ENCODE data around the gene RASL11A.

DNA sequence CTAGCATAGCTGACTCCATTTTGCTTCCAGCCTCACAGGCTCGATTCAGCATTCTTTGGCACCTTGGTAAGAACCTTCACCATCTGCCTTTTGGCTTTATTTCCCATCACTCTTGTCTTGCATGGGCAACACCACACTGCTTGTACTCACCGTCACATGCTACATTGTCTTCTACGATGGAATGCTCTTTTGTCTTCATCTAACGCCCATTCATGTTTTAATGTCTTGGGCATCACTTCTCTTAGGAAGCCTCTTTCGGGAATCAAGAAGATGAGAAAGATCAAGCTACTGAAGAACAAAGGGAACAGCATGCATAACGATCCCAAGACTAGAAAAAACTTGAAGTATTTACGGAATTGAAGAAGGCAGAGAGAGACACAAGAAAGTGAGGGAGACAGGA lies 25.0 kb upstream of the RASL11A start:
- TF ChIP-seq, protein P1, sequence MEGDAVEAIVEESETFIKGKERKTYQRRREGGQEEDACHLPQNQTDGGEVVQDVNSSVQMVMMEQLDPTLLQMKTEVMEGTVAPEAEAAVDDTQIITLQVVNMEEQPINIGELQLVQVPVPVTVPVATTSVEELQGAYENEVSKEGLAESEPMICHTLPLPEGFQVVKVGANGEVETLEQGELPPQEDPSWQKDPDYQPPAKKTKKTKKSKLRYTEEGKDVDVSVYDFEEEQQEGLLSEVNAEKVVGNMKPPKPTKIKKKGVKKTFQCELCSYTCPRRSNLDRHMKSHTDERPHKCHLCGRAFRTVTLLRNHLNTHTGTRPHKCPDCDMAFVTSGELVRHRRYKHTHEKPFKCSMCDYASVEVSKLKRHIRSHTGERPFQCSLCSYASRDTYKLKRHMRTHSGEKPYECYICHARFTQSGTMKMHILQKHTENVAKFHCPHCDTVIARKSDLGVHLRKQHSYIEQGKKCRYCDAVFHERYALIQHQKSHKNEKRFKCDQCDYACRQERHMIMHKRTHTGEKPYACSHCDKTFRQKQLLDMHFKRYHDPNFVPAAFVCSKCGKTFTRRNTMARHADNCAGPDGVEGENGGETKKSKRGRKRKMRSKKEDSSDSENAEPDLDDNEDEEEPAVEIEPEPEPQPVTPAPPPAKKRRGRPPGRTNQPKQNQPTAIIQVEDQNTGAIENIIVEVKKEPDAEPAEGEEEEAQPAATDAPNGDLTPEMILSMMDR (IDR thresholded peaks at IDR 0.05; ENCODE audit: poor library complexity), result no peak
- TF ChIP-seq EZH2 (IDR thresholded peaks at IDR 0.05; ENCODE audit: borderline replicate concordance), result no peak
